Neural cell (in vitro differentiated cells): ENCODE measurements around the gene CDH1.

Experiments
- EP300 ChIP-seq: fragments of 450-650 bp; conservative IDR thresholded peaks from 2 replicates; pipeline ENCODE4 v1.6.1; 2014; ENCODE audit warnings: antibody characterized with exemption, mild to moderate bottlenecking, moderate library complexity; ENCODE audit not compliant: poor library complexity, severe bottlenecking
- EZH2 ChIP-seq: fragments of 200-600, 300-800 bp; shearing (Covaris generic), sonication (generic); IDR thresholded peaks from 2 replicates; pipeline ENCODE4 v1.6.1; 2014; ENCODE audit warnings: antibody characterized with exemption, low read length, borderline replicate concordance, mild to moderate bottlenecking; ENCODE audit not compliant: insufficient read depth, poor library complexity, severe bottlenecking
- MXI1 ChIP-seq: fragments of 450-650 bp; conservative IDR thresholded peaks from 2 replicates; pipeline ENCODE4 v1.6.1; 2014; ENCODE audit warnings: antibody characterized with exemption, mild to moderate bottlenecking; ENCODE audit not compliant: poor library complexity, severe bottlenecking
- POLR2AphosphoS5 ChIP-seq: IDR thresholded peaks from 2 replicates; pipeline ENCODE4 v1.6.1; 2012
- RAD21 ChIP-seq: fragments of 450-650 bp; conservative IDR thresholded peaks from 2 replicates; pipeline ENCODE4 v1.6.1; 2014; ENCODE audit warnings: antibody characterized with exemption, mild to moderate bottlenecking, moderate library complexity
- SMC3 ChIP-seq: fragments of 450-650 bp; conservative IDR thresholded peaks from 2 replicates; pipeline ENCODE4 v1.6.1; 2014; ENCODE audit warnings: antibody characterized with exemption, mild to moderate bottlenecking, moderate library complexity; ENCODE audit not compliant: poor library complexity
- TAF1 ChIP-seq: IDR thresholded peaks from 2 replicates; pipeline ENCODE4 v1.6.1; 2012; ENCODE audit warnings: low read depth
- TF ChIP-seq, protein P1 (sequence below): fragments of 450-650 bp; IDR thresholded peaks from 2 replicates; pipeline ENCODE4 v1.5.1; 2014; ENCODE audit warnings: antibody characterized with exemption, mild to moderate bottlenecking, moderate library complexity; ENCODE audit not compliant: poor library complexity, severe bottlenecking
- TF ChIP-seq, protein P2 (sequence below): IDR thresholded peaks from 2 replicates; pipeline ENCODE4 v1.6.1; 2012; ENCODE audit warnings: borderline replicate concordance

- TF ChIP-seq, protein P1, sequence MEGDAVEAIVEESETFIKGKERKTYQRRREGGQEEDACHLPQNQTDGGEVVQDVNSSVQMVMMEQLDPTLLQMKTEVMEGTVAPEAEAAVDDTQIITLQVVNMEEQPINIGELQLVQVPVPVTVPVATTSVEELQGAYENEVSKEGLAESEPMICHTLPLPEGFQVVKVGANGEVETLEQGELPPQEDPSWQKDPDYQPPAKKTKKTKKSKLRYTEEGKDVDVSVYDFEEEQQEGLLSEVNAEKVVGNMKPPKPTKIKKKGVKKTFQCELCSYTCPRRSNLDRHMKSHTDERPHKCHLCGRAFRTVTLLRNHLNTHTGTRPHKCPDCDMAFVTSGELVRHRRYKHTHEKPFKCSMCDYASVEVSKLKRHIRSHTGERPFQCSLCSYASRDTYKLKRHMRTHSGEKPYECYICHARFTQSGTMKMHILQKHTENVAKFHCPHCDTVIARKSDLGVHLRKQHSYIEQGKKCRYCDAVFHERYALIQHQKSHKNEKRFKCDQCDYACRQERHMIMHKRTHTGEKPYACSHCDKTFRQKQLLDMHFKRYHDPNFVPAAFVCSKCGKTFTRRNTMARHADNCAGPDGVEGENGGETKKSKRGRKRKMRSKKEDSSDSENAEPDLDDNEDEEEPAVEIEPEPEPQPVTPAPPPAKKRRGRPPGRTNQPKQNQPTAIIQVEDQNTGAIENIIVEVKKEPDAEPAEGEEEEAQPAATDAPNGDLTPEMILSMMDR = no peak
- TF ChIP-seq EZH2 (no peak), RAD21 (no peak), SMC3 (no peak), POLR2AphosphoS5 (no peak), EP300 (no peak), TAF1 (no peak), MXI1 (no peak)
- TF ChIP-seq, protein P2, sequence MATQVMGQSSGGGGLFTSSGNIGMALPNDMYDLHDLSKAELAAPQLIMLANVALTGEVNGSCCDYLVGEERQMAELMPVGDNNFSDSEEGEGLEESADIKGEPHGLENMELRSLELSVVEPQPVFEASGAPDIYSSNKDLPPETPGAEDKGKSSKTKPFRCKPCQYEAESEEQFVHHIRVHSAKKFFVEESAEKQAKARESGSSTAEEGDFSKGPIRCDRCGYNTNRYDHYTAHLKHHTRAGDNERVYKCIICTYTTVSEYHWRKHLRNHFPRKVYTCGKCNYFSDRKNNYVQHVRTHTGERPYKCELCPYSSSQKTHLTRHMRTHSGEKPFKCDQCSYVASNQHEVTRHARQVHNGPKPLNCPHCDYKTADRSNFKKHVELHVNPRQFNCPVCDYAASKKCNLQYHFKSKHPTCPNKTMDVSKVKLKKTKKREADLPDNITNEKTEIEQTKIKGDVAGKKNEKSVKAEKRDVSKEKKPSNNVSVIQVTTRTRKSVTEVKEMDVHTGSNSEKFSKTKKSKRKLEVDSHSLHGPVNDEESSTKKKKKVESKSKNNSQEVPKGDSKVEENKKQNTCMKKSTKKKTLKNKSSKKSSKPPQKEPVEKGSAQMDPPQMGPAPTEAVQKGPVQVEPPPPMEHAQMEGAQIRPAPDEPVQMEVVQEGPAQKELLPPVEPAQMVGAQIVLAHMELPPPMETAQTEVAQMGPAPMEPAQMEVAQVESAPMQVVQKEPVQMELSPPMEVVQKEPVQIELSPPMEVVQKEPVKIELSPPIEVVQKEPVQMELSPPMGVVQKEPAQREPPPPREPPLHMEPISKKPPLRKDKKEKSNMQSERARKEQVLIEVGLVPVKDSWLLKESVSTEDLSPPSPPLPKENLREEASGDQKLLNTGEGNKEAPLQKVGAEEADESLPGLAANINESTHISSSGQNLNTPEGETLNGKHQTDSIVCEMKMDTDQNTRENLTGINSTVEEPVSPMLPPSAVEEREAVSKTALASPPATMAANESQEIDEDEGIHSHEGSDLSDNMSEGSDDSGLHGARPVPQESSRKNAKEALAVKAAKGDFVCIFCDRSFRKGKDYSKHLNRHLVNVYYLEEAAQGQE = no peak
Measured at GRCh38 chr16:68711421-68712139, 25.5 kb upstream of the CDH1 start.
